Upper lobe of left lung (tissue), 6 donors: ENCODE measurements around the gene ZNF652. TPM values are rescaled to one million over a fixed set of nuclear protein-coding genes. Genes with fewer than 3 reads are reported as not detected.

Source experiments
- ATAC-seq, 2 donors: fragments of 200-7000 bp; cut with Tn5 transposase; one replicate each; pipeline ENCODE4 v1.9.1; 2022; ENCODE audit warnings: mild to moderate bottlenecking in 2 of 2, moderate library complexity in 2 of 2; ENCODE audit not compliant: low FRiP score in 2 of 2
- DNase-seq, 2 donors: peaks; one replicate each; pipeline ENCODE4 v3.0.0-alpha.2; 2019 to 2020
- H3K27ac ChIP-seq, 4 donors: fragments of 200-600 bp; sonication (generic); one replicate each; pipeline ENCODE4 v1.5.1; 2016 to 2019
- H3K27me3 ChIP-seq, 4 donors: fragments of 200-600 bp; sonication (generic); one replicate each; pipeline ENCODE4 v1.5.1; 2017 to 2019
- H3K36me3 ChIP-seq, 4 donors: fragments of 200-600 bp; sonication (generic); one replicate each; pipeline ENCODE4 v1.5.1; 2016 to 2019
- H3K4me1 ChIP-seq, 4 donors: fragments of 200-600 bp; sonication (generic); one replicate each; pipeline ENCODE4 v1.5.1; 2018 to 2019
- H3K4me3 ChIP-seq, 4 donors: fragments of 200-600 bp; sonication (generic); one replicate each; pipeline ENCODE4 v1.5.1; 2017 to 2019; ENCODE audit warnings: mild to moderate bottlenecking in 2 of 4, moderate library complexity in 1 of 4
- H3K9me3 ChIP-seq, 4 donors: fragments of 200-600 bp; sonication (generic); one replicate each; pipeline ENCODE4 v1.5.1; 2018 to 2019
- CTCF ChIP-seq, 6 experiments: fragments of 450-650 bp in 4 of 6; fragments of 200-600 bp in 2 of 6; sonication (generic) in 2 of 6; IDR thresholded peaks; one replicate each; pipeline ENCODE4 v1.5.1; 2016 to 2019; ENCODE audit warnings: antibody characterized with exemption in 6 of 6
- EP300 ChIP-seq, 4 donors: sonication (generic); formaldehyde crosslinking; IDR thresholded peaks; one replicate each; pipeline ENCODE4 v1.5.1; 2017; ENCODE audit warnings: antibody characterized with exemption in 4 of 4, control low read depth in 2 of 4
- POLR2A ChIP-seq, 4 donors: fragments of 450-650 bp; IDR thresholded peaks; one replicate each; pipeline ENCODE4 v1.5.1; 2016 to 2017; ENCODE audit warnings: antibody characterized with exemption in 4 of 4, mild to moderate bottlenecking in 2 of 4
- POLR2AphosphoS5 ChIP-seq, 2 donors: sonication (generic); formaldehyde crosslinking; IDR thresholded peaks; one replicate each; pipeline ENCODE4 v1.5.1; 2017; ENCODE audit warnings: antibody characterized with exemption in 2 of 2
- WGBS, 2 donors: methylation state at CpG; one replicate each; pipeline ENCODE4 v1.1.5; 2017 to 2018; 5-methylcytosine and 5-hydroxymethylcytosine counted together
- total RNA-seq, 6 donors: library from RNA; depleted of rRNA in 4 of 6; stranded (reverse); fragments of >200 nt in 4 of 6; gene quantifications; one replicate each; pipeline versions ENCODE4 v1.1.0 to v1.2.1, GENCODE V29; 2016 to 2021
- donor health status: DM: no; HTN: no; CAD: no; lungs with moderate emphysema.
- donor health status: DM: no; HTN: yes; CAD: no; lungs with severe emphysema.

ZNF652 gene
- total RNA-seq, 6 donors from 2014 or later = 29.4 to 69.4 (median 41.5) TPM

- Histone ChIP-seq H3K36me3 (peaks cover 0 to 45% (median 17%) of the 10 kb centered on the region in 4 donors), H3K9me3 (no peaks in the 10 kb centered on the region), H3K27ac (no peak overlapping the region), H3K27me3 (no peaks in the 10 kb centered on the region), H3K4me3 (no peak overlapping the region), H3K4me1 (no peaks in the 10 kb centered on the region)
- no peak for TF ChIP-seq EP300 (IDR thresholded peaks at IDR 0.05)
- TF ChIP-seq POLR2AphosphoS5 (IDR thresholded peaks at IDR 0.05) = no peak
- no peak for TF ChIP-seq CTCF (IDR thresholded peaks at IDR 0.05)
- no peak for TF ChIP-seq POLR2A (IDR thresholded peaks at IDR 0.05)
- no peak for DNase-seq
- no peak for ATAC-seq
- WGBS, 2 donors = 89% methylated on average over 13 of the region's 13 CpGs
Observed at GRCh38 chr17:49298371-49298976, 63.6 kb downstream of the ZNF652 start.

GRCh38 chr17:49297141-49297540, 64.9 kb downstream of the ZNF652 start:
- no peak overlapping the region for H3K27ac ChIP-seq
- H3K36me3 ChIP-seq = peaks cover 0 to 39% (median 17%) of the 10 kb centered on the region in 4 donors
- no peak overlapping the region for H3K4me3 ChIP-seq
- no peaks in the 10 kb centered on the region for H3K9me3 ChIP-seq
- DNase-seq = no peak
- TF ChIP-seq POLR2A (IDR thresholded peaks at IDR 0.05) (no peak), POLR2AphosphoS5 (IDR thresholded peaks at IDR 0.05) (no peak)
- no peaks in the 10 kb centered on the region for H3K27me3 ChIP-seq
- ATAC-seq = no peak
- H3K4me1 ChIP-seq = no peaks in the 10 kb centered on the region
- 71 to 72% methylated on average over 3 of the region's 3 CpGs for WGBS, 2 donors

- H3K27me3 ChIP-seq = no peaks in the 10 kb centered on the region
- TF ChIP-seq EP300 (IDR thresholded peaks at IDR 0.05) (no peak), POLR2A (IDR thresholded peaks at IDR 0.05) (no peak), POLR2AphosphoS5 (IDR thresholded peaks at IDR 0.05) (no peak), CTCF (IDR thresholded peaks at IDR 0.05) (no peak)
- no peak overlapping the region for H3K4me3 ChIP-seq
- no peaks in the 10 kb centered on the region for H3K4me1 ChIP-seq
- no peak for DNase-seq
- ATAC-seq = no peak
- WGBS, 2 donors = 82 to 84% methylated on average over 3 of the region's 3 CpGs
- H3K9me3 ChIP-seq = no peaks in the 10 kb centered on the region
- no peak overlapping the region for H3K27ac ChIP-seq
- H3K36me3 ChIP-seq = peaks cover 0 to 27% (median 12%) of the 10 kb centered on the region in 4 donors
Observed at GRCh38 chr17:49294122-49294521, 67.9 kb downstream of the ZNF652 start.

- Histone ChIP-seq H3K4me1 (no peaks in the 10 kb centered on the region), H3K27ac (no peak overlapping the region), H3K27me3 (no peaks in the 10 kb centered on the region), H3K36me3 (peaks cover 0 to 15% (median 3%) of the 10 kb centered on the region in 4 donors), H3K4me3 (no peak overlapping the region), H3K9me3 (no peaks in the 10 kb centered on the region)
- DNase-seq = no peak
- no peak for TF ChIP-seq POLR2A (IDR thresholded peaks at IDR 0.05)
- no peak for TF ChIP-seq POLR2AphosphoS5 (IDR thresholded peaks at IDR 0.05)
- TF ChIP-seq CTCF (IDR thresholded peaks at IDR 0.05) = no peak
- TF ChIP-seq EP300 (IDR thresholded peaks at IDR 0.05) = no peak
- ATAC-seq = no peak
Observed at GRCh38 chr17:49292901-49293300, 69.1 kb downstream of the ZNF652 start.

GRCh38 chr17:49291929-49292328, 70.1 kb downstream of the ZNF652 start:
- Histone ChIP-seq H3K27me3 (no peaks in the 10 kb centered on the region), H3K27ac (no peak overlapping the region), H3K4me3 (no peak overlapping the region), H3K9me3 (no peaks in the 10 kb centered on the region), H3K4me1 (no peaks in the 10 kb centered on the region), H3K36me3 (peaks cover 0 to 8% (median 0%) of the 10 kb centered on the region in 4 donors)
- ATAC-seq = no peak
- TF ChIP-seq POLR2AphosphoS5 (IDR thresholded peaks at IDR 0.05) (no peak), CTCF (IDR thresholded peaks at IDR 0.05) (no peak), POLR2A (IDR thresholded peaks at IDR 0.05) (no peak), EP300 (IDR thresholded peaks at IDR 0.05) (no peak)
- no peak for DNase-seq
